HL-60 (cell line): Measurements from ENCODE around the gene ATXN7L1.

Source experiments
- DNase-seq, 2 experiments: peaks; one replicate each; pipeline ENCODE4 v3.0.0-alpha.2; 2010 to 2020; ENCODE audit warnings: low read depth in 1 of 2, low spot score in 1 of 2
- H3K27ac ChIP-seq: fragments of 250-450 bp; sonication (Bioruptor Pico); replicated peaks from 2 replicates; pipeline ENCODE4 v1.5.1; 2020; ENCODE audit warnings: mild to moderate bottlenecking, moderate library complexity
- H3K27me3 ChIP-seq: fragments of 250-450 bp; sonication (Bioruptor Pico); 2 replicates; pipeline ENCODE4 v1.5.1; 2021; ENCODE audit warnings: mild to moderate bottlenecking, moderate library complexity; ENCODE audit not compliant: insufficient read depth, poor library complexity, severe bottlenecking
- H3K4me3 ChIP-seq: replicated peaks from 2 replicates; pipeline ENCODE4 v1.5.1; 2011; ENCODE audit warnings: mild to moderate bottlenecking, control low read depth, low read length; ENCODE audit not compliant: insufficient read depth
- GABPA ChIP-seq: IDR thresholded peaks from 2 replicates; pipeline ENCODE4 v1.6.1; 2012; ENCODE audit warnings: low read depth
- POLR2AphosphoS5 ChIP-seq: IDR thresholded peaks from 2 replicates; pipeline ENCODE4 v1.6.1; 2012; ENCODE audit warnings: low read depth
- SPI1 ChIP-seq: IDR thresholded peaks from 2 replicates; pipeline ENCODE4 v1.6.1; 2012; ENCODE audit warnings: low read depth, mild to moderate bottlenecking, borderline replicate concordance
- TF ChIP-seq, protein P1 (sequence below): IDR thresholded peaks from one replicate; pipeline ENCODE4 v1.5.1; 2011; ENCODE audit warnings: low read length, control low read depth, inconsistent platforms; ENCODE audit not compliant: insufficient read depth
- TF ChIP-seq, protein P2 (sequence below): IDR thresholded peaks from 2 replicates; pipeline ENCODE4 v1.6.1; 2012; ENCODE audit warnings: low read depth; ENCODE audit not compliant: insufficient replicate concordance

ATXN7L1 gene

DNA sequence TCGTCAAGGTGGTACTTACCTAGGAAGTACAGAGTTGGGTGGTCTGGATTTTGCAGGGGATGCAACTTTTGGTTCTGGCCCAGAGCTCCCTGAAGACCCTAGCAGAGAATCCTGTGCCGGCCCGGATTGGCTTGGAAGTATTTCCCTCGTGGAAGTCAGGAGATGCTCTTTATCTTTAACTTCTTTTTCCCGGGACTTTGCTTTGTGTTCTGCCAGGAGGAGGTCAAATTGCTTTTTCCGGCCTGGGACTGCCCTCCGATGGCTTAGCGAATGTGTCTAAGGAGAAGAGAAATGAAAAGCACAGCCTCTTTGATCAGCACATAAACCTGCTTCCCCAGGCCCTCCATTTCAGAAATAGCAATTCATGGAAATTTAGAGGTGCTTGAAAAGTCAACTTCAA, 238.1 kb downstream of the ATXN7L1 start:
- Histone ChIP-seq H3K4me3 (no peak overlapping the region), H3K27me3 (no peaks in the 10 kb centered on the region), H3K27ac (no peak overlapping the region)
- TF ChIP-seq, protein P1, sequence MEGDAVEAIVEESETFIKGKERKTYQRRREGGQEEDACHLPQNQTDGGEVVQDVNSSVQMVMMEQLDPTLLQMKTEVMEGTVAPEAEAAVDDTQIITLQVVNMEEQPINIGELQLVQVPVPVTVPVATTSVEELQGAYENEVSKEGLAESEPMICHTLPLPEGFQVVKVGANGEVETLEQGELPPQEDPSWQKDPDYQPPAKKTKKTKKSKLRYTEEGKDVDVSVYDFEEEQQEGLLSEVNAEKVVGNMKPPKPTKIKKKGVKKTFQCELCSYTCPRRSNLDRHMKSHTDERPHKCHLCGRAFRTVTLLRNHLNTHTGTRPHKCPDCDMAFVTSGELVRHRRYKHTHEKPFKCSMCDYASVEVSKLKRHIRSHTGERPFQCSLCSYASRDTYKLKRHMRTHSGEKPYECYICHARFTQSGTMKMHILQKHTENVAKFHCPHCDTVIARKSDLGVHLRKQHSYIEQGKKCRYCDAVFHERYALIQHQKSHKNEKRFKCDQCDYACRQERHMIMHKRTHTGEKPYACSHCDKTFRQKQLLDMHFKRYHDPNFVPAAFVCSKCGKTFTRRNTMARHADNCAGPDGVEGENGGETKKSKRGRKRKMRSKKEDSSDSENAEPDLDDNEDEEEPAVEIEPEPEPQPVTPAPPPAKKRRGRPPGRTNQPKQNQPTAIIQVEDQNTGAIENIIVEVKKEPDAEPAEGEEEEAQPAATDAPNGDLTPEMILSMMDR, result no peak
- TF ChIP-seq GABPA, result no peak
- DNase-seq, result no peak

DNA sequence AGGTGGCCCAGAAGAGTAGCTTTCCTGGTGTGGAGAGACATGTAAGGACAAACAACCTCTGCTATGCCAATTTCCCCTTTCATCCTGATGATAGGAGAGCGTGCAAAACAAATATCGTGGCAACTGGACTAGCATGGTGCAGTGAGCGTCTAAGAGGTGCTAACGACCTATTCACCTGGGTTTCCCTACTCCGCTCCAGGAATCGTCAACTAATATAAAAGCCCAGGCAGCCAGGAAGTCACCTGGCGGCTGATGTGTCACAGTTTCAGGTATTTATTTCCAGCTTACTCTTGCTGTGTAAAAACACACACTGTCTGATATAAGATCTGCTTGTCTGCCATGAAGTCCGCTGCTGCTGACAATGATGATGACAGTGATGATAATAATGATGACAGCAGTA, 238.6 kb downstream of the ATXN7L1 start:
- Histone ChIP-seq H3K27me3 (no peaks in the 10 kb centered on the region), H3K27ac (no peak overlapping the region), H3K4me3 (no peak overlapping the region)
- no peak for DNase-seq
- no peak for TF ChIP-seq SPI1
- TF ChIP-seq POLR2AphosphoS5, result no peak
- TF ChIP-seq, protein P2, sequence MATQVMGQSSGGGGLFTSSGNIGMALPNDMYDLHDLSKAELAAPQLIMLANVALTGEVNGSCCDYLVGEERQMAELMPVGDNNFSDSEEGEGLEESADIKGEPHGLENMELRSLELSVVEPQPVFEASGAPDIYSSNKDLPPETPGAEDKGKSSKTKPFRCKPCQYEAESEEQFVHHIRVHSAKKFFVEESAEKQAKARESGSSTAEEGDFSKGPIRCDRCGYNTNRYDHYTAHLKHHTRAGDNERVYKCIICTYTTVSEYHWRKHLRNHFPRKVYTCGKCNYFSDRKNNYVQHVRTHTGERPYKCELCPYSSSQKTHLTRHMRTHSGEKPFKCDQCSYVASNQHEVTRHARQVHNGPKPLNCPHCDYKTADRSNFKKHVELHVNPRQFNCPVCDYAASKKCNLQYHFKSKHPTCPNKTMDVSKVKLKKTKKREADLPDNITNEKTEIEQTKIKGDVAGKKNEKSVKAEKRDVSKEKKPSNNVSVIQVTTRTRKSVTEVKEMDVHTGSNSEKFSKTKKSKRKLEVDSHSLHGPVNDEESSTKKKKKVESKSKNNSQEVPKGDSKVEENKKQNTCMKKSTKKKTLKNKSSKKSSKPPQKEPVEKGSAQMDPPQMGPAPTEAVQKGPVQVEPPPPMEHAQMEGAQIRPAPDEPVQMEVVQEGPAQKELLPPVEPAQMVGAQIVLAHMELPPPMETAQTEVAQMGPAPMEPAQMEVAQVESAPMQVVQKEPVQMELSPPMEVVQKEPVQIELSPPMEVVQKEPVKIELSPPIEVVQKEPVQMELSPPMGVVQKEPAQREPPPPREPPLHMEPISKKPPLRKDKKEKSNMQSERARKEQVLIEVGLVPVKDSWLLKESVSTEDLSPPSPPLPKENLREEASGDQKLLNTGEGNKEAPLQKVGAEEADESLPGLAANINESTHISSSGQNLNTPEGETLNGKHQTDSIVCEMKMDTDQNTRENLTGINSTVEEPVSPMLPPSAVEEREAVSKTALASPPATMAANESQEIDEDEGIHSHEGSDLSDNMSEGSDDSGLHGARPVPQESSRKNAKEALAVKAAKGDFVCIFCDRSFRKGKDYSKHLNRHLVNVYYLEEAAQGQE, result no peak
- no peak for TF ChIP-seq GABPA
- TF ChIP-seq, protein P1, result no peak

DNA sequence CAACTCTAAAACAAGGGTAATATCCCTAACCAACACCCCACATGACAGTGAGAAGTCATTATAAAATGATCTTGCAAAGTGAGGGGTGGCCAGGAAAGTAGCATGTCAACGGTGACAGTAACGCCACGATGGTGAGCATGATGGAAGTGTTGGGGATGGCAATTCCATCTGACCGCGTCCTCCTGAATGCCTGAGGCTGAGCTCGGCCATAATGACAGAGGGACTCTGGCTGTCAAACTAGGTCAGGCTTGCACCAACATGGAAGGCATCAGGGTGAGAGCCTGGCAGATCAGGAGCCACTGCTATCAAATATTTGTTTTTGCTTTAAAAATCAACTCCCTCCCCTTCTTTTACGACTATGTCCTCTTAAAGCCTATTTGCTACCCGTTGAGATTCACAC, 239.4 kb downstream of the ATXN7L1 start:
- Histone ChIP-seq H3K27me3 (no peaks in the 10 kb centered on the region), H3K27ac (no peak overlapping the region), H3K4me3 (no peak overlapping the region)
- TF ChIP-seq GABPA (no peak), SPI1 (no peak), POLR2AphosphoS5 (no peak)
- TF ChIP-seq, protein P1, result no peak
- TF ChIP-seq, protein P2, result no peak
- no peak for DNase-seq

DNA sequence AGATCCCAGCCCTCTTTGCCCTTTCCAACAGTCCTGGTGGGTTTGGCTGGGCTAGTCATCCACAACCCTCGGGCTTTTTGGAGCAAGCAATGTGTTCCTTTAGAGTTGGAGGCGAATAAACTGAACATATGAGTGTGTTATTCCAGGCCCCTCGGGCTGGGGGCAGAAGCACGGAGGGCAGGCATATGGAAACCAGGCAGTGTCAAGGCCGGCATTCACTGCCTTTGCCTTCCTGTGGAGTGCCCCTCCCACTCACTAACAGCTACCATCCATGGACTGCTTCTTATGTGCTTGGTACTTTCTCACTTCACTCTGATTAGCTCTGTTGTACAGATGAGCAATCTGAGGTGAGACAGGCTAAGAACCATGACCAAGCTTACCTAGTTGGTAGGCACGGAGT, 241.2 kb downstream of the ATXN7L1 start:
- Histone ChIP-seq H3K4me3 (no peak overlapping the region), H3K27me3 (no peaks in the 10 kb centered on the region), H3K27ac (no peak overlapping the region)
- TF ChIP-seq SPI1, result no peak
- TF ChIP-seq GABPA, result no peak
- TF ChIP-seq, protein P1, result no peak
- TF ChIP-seq POLR2AphosphoS5, result no peak
- TF ChIP-seq, protein P2, result no peak
- no peak for DNase-seq
